ENCODE results near the gene MAMLD1.

DNA sequence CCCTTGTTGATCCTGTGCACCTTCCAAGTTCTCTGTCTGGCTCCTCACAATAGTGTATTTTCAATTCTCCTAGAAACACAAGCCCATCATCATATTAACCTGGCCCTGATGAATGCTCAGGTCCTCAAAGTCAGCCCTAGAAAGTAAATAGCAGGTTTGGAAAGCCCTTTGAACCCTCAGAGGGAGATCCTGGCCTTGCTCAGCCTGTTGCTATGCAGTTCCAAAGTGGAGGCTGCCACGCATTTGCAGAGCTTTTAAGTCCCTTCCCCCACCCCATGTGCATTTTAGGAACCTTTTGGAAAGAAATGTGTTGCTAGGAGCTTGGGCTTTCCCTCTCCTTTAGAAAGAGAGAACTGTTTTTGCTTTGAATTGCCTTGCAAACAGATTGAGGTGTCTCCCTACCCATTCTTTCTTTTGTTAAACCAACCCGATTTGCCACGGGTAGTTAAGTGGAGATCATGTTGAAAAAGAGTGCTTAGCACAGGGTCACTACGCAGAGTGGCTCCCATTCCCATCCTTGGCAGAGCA, 12.2 kb downstream of the MAMLD1 start:
- TF ChIP-seq, protein P1, sequence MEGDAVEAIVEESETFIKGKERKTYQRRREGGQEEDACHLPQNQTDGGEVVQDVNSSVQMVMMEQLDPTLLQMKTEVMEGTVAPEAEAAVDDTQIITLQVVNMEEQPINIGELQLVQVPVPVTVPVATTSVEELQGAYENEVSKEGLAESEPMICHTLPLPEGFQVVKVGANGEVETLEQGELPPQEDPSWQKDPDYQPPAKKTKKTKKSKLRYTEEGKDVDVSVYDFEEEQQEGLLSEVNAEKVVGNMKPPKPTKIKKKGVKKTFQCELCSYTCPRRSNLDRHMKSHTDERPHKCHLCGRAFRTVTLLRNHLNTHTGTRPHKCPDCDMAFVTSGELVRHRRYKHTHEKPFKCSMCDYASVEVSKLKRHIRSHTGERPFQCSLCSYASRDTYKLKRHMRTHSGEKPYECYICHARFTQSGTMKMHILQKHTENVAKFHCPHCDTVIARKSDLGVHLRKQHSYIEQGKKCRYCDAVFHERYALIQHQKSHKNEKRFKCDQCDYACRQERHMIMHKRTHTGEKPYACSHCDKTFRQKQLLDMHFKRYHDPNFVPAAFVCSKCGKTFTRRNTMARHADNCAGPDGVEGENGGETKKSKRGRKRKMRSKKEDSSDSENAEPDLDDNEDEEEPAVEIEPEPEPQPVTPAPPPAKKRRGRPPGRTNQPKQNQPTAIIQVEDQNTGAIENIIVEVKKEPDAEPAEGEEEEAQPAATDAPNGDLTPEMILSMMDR (IDR thresholded peaks at IDR 0.05; ENCODE audit: low read length): no peak
- TF ChIP-seq EZH2 (IDR thresholded peaks at IDR 0.05; ENCODE audit: borderline replicate concordance, low read length): no peak

All from OCI-LY1 (cell line).